ENCODE data around the gene PKP2. TPM values are rescaled to one million over a fixed set of nuclear protein-coding genes. Genes with fewer than 3 reads are reported as not detected.

The PKP2 gene
- total and polyA plus RNA-seq, 8 donors, result 1.5 to 6.7 (median 4.2) TPM

DNA sequence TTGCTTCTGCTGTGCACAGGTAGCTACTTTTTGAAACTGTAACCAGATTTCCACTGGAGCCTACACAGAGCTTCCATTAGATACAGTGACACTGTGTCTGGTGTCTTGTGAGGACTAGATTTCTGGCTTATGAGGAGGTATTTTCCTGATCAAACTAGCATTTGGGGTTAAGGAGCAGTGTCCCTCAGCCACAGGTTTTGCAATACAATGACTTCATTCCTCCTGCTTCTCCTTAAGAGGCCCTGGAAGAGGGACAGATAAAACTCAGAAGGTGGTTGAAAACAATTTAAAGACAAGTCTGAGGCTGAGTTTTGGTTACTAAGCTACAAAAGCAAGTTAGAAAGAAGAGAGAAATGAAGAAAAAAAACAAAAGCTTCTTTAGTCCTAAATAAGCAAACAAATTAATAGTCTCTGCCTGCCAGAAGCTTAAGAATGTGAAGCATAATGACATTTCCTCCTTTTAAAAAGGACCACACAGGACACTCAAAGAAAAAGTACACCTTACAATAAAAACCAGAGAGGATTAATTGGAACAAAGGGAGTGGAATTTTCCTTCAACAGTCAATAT is 53.0 kb downstream of the PKP2 start:
- intact Hi-C loops (cut with DNase I), result no loop called here
- ATAC-seq, result peak; percentile 33
- no peak overlapping the region for H3K27ac ChIP-seq
- no peaks in the 10 kb centered on the region for H3K36me3 ChIP-seq
- no peaks in the 10 kb centered on the region for H3K9me3 ChIP-seq
- TF ChIP-seq, protein P1, sequence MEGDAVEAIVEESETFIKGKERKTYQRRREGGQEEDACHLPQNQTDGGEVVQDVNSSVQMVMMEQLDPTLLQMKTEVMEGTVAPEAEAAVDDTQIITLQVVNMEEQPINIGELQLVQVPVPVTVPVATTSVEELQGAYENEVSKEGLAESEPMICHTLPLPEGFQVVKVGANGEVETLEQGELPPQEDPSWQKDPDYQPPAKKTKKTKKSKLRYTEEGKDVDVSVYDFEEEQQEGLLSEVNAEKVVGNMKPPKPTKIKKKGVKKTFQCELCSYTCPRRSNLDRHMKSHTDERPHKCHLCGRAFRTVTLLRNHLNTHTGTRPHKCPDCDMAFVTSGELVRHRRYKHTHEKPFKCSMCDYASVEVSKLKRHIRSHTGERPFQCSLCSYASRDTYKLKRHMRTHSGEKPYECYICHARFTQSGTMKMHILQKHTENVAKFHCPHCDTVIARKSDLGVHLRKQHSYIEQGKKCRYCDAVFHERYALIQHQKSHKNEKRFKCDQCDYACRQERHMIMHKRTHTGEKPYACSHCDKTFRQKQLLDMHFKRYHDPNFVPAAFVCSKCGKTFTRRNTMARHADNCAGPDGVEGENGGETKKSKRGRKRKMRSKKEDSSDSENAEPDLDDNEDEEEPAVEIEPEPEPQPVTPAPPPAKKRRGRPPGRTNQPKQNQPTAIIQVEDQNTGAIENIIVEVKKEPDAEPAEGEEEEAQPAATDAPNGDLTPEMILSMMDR (IDR thresholded peaks at IDR 0.05), result no peak
- DNase-seq, result peak in 1 of 4 donors; percentile 1
- no peaks in the 10 kb centered on the region for H3K4me1 ChIP-seq
- no peaks in the 10 kb centered on the region for H3K27me3 ChIP-seq
- H3K4me3 ChIP-seq, result no peak overlapping the region

DNA sequence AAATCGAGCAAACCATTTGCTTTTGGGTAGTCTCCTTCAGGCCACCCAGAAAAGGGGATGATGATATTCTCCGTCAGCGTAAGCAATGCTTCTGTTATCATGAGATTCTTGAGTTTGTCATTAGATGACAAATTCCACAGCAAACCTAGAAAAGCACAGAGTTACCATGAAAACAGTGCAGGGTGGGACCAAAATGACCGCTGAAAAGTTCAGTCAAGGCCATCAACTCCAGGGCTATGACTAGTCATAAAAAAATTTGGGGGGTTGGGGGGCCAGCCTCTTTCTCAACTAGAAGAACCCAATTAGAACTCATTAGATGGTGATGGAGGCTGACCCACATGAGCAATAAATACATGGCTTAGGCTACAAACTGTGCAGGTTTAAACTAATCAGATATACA is 55.5 kb downstream of the PKP2 start:
- DNase-seq (no peak), ATAC-seq (no peak)
- H3K27ac ChIP-seq, result no peak overlapping the region
- TF ChIP-seq, protein P1 (IDR thresholded peaks at IDR 0.05), result no peak
- H3K27me3 ChIP-seq, result no peaks in the 10 kb centered on the region
- intact Hi-C loops (cut with DNase I), result no loop called here
- H3K4me3 ChIP-seq, result no peak overlapping the region
- H3K4me1 ChIP-seq, result no peaks in the 10 kb centered on the region
- H3K9me3 ChIP-seq, result no peaks in the 10 kb centered on the region
- no peaks in the 10 kb centered on the region for H3K36me3 ChIP-seq

DNA sequence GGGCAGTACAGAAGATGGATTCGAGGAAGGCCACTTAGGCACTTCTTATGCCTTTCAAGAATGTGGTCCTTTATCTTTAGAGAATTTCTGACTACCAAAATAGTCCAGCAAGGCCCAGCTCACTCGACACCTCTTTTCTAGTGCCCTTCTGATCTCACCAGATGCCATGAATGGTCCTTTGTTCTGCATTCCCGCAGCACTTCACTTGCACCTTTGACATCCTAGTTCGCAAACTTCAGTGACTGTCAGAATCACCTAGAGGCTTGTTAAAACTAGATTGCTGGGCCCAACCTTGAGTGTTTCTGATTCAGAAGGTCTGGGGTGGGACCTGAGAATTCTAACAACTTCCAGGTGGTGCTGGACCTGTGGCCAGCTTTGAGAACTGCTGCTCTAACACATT is 56.7 kb downstream of the PKP2 start:
- ATAC-seq (no peak), DNase-seq (no peak)
- TF ChIP-seq, protein P1 (IDR thresholded peaks at IDR 0.05), result no peak
- Histone ChIP-seq H3K27me3 (no peaks in the 10 kb centered on the region), H3K9me3 (no peaks in the 10 kb centered on the region), H3K27ac (no peak overlapping the region), H3K36me3 (no peaks in the 10 kb centered on the region), H3K4me3 (no peak overlapping the region), H3K4me1 (no peaks in the 10 kb centered on the region)
- intact Hi-C loops (cut with DNase I), result no loop called here

DNA sequence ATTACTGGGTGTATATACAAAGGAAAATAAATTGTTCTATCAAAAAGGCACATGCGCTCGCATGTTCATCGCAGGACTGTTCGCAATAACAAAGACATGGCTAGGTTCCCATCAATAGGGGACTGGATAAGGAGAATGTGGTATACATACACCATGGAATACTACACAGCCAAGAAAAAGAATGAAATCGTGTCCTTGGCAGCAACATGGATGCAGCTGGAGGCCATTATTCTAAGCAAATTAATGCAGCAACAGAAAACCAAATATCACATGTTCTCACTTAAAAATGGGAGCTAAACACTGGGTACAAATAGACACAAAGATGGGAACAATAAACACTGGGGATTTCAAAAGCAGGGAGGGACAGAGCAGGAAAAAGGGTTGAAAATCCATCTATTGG is 58.6 kb downstream of the PKP2 start:
- Histone ChIP-seq H3K4me1 (no peaks in the 10 kb centered on the region), H3K36me3 (no peaks in the 10 kb centered on the region), H3K27ac (no peak overlapping the region), H3K27me3 (no peaks in the 10 kb centered on the region), H3K4me3 (no peak overlapping the region), H3K9me3 (no peaks in the 10 kb centered on the region)
- ATAC-seq (no peak), DNase-seq (no peak)
- intact Hi-C loops (cut with DNase I), result no loop called here
- TF ChIP-seq, protein P1 (IDR thresholded peaks at IDR 0.05), result no peak

DNA sequence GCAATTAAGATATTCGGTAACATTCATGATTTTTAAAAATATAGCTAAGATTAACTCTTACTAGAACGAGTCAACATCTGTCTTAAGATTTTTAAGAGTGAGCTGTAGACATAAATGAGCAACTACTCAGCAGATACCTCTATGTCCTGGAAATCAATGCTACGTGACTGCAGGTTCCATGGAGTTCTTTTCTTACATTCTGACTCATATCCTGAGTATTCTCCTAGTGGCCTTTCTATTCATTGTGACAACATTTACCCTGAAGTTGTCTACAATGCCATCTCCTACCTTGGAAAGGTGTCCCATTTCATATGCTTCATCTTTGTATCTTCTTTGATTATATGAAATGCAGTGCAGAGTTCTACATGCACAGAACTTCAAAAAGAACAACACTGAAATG is 59.9 kb downstream of the PKP2 start:
- TF ChIP-seq, protein P1 (IDR thresholded peaks at IDR 0.05), result no peak
- H3K27ac ChIP-seq, result no peak overlapping the region

More for the DNA sequence above, 59.9 kb downstream of the PKP2 start:
- no peak for DNase-seq
- H3K4me3 ChIP-seq, result no peak overlapping the region
- intact Hi-C loops (cut with DNase I), result no loop called here
- H3K27me3 ChIP-seq, result no peaks in the 10 kb centered on the region
- H3K36me3 ChIP-seq, result no peaks in the 10 kb centered on the region
- no peaks in the 10 kb centered on the region for H3K4me1 ChIP-seq
- no peaks in the 10 kb centered on the region for H3K9me3 ChIP-seq
- ATAC-seq, result no peak

Data from left lung (tissue), 10 donors.